DOHH2 (cell line): Measurements from ENCODE around the gene FMNL2.
A peak's percentile ranks its signal among the peaks of the same experiment; 100 is the strongest.

Source experiments
- H3F3A ChIP-seq: fragments of 200-600 bp; sonication (generic), shearing (Covaris generic); 2 replicates; pipeline ENCODE4 v1.6.0; 2016; ENCODE audit warnings: antibody characterized with exemption, mild to moderate bottlenecking; ENCODE audit not compliant: control insufficient read depth, insufficient read depth
- H3K27ac ChIP-seq: fragments of 200-600 bp; sonication (generic); 2 replicates; pipeline ENCODE4 v1.5.1; 2014; ENCODE audit warnings: low read depth, mild to moderate bottlenecking, low read length, moderate library complexity
- H3K27me3 ChIP-seq: fragments of 200-600 bp; sonication (generic); 2 replicates; pipeline ENCODE4 v1.6.1; 2014; ENCODE audit warnings: mild to moderate bottlenecking, low read length, mixed read lengths; ENCODE audit not compliant: control insufficient read depth
- H3K36me3 ChIP-seq: fragments of 200-600 bp; sonication (generic); 2 replicates; pipeline ENCODE4 v1.6.1; 2014; ENCODE audit warnings: mild to moderate bottlenecking, low read length, moderate library complexity, mixed read lengths; ENCODE audit not compliant: control insufficient read depth
- H3K4me1 ChIP-seq: fragments of 200-600 bp; sonication (generic); 2 replicates; pipeline ENCODE4 v1.6.1; 2014; ENCODE audit warnings: mild to moderate bottlenecking, low read length, mixed read lengths; ENCODE audit not compliant: control insufficient read depth
- H3K4me2 ChIP-seq: fragments of 200-600 bp; sonication (generic); 2 replicates; pipeline ENCODE4 v1.6.0; 2014; ENCODE audit warnings: mild to moderate bottlenecking, low read length, moderate library complexity
- H3K4me3 ChIP-seq: fragments of 200-600 bp; sonication (generic); 2 replicates; pipeline ENCODE4 v1.5.1; 2014; ENCODE audit warnings: mild to moderate bottlenecking, low read length, mixed read lengths
- H3K79me2 ChIP-seq: fragments of 200-600 bp; sonication (generic); 2 replicates; pipeline ENCODE4 v1.6.1; 2014; ENCODE audit warnings: mild to moderate bottlenecking, low read length, mixed read lengths; ENCODE audit not compliant: control insufficient read depth
- H3K9me2 ChIP-seq: fragments of 200-600 bp; sonication (generic); replicated peaks from 2 replicates; pipeline ENCODE4 v1.6.1; 2014; ENCODE audit warnings: mild to moderate bottlenecking, low read length, mixed read lengths; ENCODE audit not compliant: control insufficient read depth
- H3K9me3 ChIP-seq: fragments of 200-600 bp; sonication (generic); 2 replicates; pipeline ENCODE4 v1.6.1; 2014; ENCODE audit warnings: antibody characterized with exemption, low read length, mixed read lengths; ENCODE audit not compliant: control insufficient read depth, insufficient read depth
- H4K20me1 ChIP-seq: fragments of 200-600 bp; sonication (generic); 2 replicates; pipeline ENCODE4 v1.6.0; 2014; ENCODE audit warnings: low read depth, mild to moderate bottlenecking, antibody characterized with exemption, low read length, moderate library complexity; ENCODE audit not compliant: control insufficient read depth, insufficient read depth
- CTCF ChIP-seq: fragments of 200-600 bp; sonication (generic); IDR thresholded peaks from one replicate; pipeline ENCODE4 v1.5.1; 2014; ENCODE audit warnings: antibody characterized with exemption, mild to moderate bottlenecking, low read depth, low read length; ENCODE audit not compliant: poor library complexity, severe bottlenecking
- EZH2phosphoT487 ChIP-seq: fragments of 200-600 bp; sonication (generic); IDR thresholded peaks from 2 replicates; pipeline ENCODE4 v1.6.1; 2017; ENCODE audit warnings: borderline replicate concordance, mild to moderate bottlenecking, antibody characterized with exemption, low read length, moderate library complexity, mixed read lengths

The FMNL2 gene

GRCh38 chr2:152611458-152612231, 276.7 kb downstream of the FMNL2 start:
- H3K27ac ChIP-seq, result no peak overlapping the region
- peak overlapping the region; percentile 35 for H3K4me3 ChIP-seq

GRCh38 chr2:152613235-152613634, 278.3 kb downstream of the FMNL2 start:
- Histone ChIP-seq H3K27me3 (peaks cover 5% of the 10 kb centered on the region), H3K4me1 (peaks cover 23% of the 10 kb centered on the region), H3K4me3 (no peak overlapping the region), H4K20me1 (no peaks in the 10 kb centered on the region), H3K27ac (no peak overlapping the region), H3K9me3 (no peaks in the 10 kb centered on the region), H3F3A (no peaks in the 10 kb centered on the region), H3K4me2 (no peak overlapping the region), H3K79me2 (no peaks in the 10 kb centered on the region), H3K9me2 (no peaks in the 10 kb centered on the region), H3K36me3 (no peaks in the 10 kb centered on the region)
- TF ChIP-seq EZH2phosphoT487, result no peak
- no peak for TF ChIP-seq CTCF

More at GRCh38 chr2:152611458-152612231, 276.7 kb downstream of the FMNL2 start:
- peaks cover 23% of the 10 kb centered on the region for H3K4me1 ChIP-seq
- H3K36me3 ChIP-seq, result no peaks in the 10 kb centered on the region
- TF ChIP-seq EZH2phosphoT487 (no peak), CTCF (no peak)
- H3F3A ChIP-seq, result no peaks in the 10 kb centered on the region
- no peaks in the 10 kb centered on the region for H3K9me3 ChIP-seq
- peaks cover 5% of the 10 kb centered on the region for H3K27me3 ChIP-seq
- H3K9me2 ChIP-seq, result no peaks in the 10 kb centered on the region
- H3K4me2 ChIP-seq, result peak overlapping the region; percentile 56
- no peaks in the 10 kb centered on the region for H4K20me1 ChIP-seq
- H3K79me2 ChIP-seq, result no peaks in the 10 kb centered on the region

GRCh38 chr2:152615177-152615576, 280.2 kb downstream of the FMNL2 start:
- H3K79me2 ChIP-seq, result no peaks in the 10 kb centered on the region
- H3K9me3 ChIP-seq, result no peaks in the 10 kb centered on the region
- H3K4me2 ChIP-seq, result no peak overlapping the region
- no peaks in the 10 kb centered on the region for H4K20me1 ChIP-seq
- H3K4me3 ChIP-seq, result no peak overlapping the region
- no peaks in the 10 kb centered on the region for H3F3A ChIP-seq
- no peak overlapping the region for H3K27ac ChIP-seq
- TF ChIP-seq EZH2phosphoT487 (no peak), CTCF (no peak)
- peaks cover 23% of the 10 kb centered on the region for H3K4me1 ChIP-seq
- no peaks in the 10 kb centered on the region for H3K36me3 ChIP-seq
- no peaks in the 10 kb centered on the region for H3K9me2 ChIP-seq
- peaks cover 2% of the 10 kb centered on the region; the same call in 1 of the 2 replicates for H3K27me3 ChIP-seq
